Activated T-cell treated with anti-CD3 and anti-CD28 coated beads, Interleukin-2, amount 50 U/mL, for 4 hours (primary cell): Measurements from ENCODE around the gene PLIN1. TPM values are rescaled to one million over a fixed set of nuclear protein-coding genes. Genes with fewer than 3 reads are reported as not detected.

Source experiments
- ATAC-seq, 2 donors: fragments of 200-7000 bp; cut with Tn5 transposase; one replicate each; pipeline ENCODE4 v1.10.0; 2021
- DNase-seq: peaks from one replicate; pipeline ENCODE4 v3.0.0-alpha.2; 2020
- H3K27me3 Mint-ChIP-seq: one replicate; pipeline ENCODE4 v1.8.0; 2021; ENCODE audit warnings: low read depth, mixed read lengths
- H3K36me3 Mint-ChIP-seq: one replicate; pipeline ENCODE4 v1.8.0; 2022; ENCODE audit warnings: mixed read lengths; ENCODE audit not compliant: insufficient read depth
- H3K4me1 Mint-ChIP-seq: one replicate; pipeline ENCODE4 v1.8.0; 2021; ENCODE audit warnings: low read depth, mixed read lengths
- H3K4me3 Mint-ChIP-seq: one replicate; pipeline ENCODE4 v1.8.0; 2021; ENCODE audit warnings: mild to moderate bottlenecking, moderate library complexity, mixed read lengths
- H3K9me3 Mint-ChIP-seq: one replicate; pipeline ENCODE4 v1.8.0; 2021; ENCODE audit warnings: mixed read lengths
- total RNA-seq, 3 donors: library from RNA; stranded (reverse); gene quantifications; one replicate each; pipeline ENCODE4 v1.2.1, GENCODE V29; 2021

Gene PLIN1
- total RNA-seq, 3 donors from 2014 or later = 0.13 to 0.45 TPM; not detected in 1

DNA sequence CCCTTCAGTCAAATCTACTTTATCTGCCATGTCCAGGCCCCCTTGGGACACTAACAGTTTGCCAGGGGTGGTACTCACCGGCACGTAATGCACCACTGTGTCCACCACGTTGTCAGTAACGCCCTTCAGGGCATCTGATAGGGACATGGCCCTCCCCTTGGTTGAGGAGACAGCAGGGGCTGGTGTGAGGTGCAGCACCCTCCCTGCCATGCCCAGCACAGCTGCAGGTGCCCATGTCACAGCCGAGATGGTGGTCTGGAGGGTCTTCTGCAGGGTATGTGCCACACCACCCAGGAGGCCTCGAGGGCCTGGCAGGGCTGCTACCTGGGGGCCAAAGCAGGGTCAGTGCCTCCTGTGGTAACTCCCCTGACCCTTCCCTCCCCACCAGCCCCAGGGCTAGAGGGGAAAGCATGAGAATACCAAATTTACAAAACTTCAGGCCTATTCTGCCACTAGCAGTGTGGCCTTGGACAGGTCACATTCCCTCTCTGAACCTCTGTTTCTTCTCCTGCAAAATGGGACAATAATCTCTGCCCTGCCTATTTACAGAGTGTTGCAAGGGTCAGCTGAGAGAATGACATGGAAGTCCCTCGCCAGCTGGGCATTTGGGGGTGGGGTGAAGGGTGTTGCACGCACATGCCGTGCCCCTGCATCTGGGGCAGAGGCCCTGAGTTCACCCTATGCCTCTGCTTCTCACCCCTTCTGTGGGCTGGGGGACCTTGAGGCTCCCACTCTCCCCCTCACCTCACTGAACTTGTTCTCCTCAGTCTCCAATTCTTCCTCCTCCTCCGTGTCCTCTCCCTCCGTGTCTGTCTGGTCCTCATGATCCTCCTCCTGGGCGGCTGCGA is 12.1 kb downstream of the PLIN1 start:
- no peak for ATAC-seq
- no peak overlapping the region for H3K4me3 Mint-ChIP-seq

DNA sequence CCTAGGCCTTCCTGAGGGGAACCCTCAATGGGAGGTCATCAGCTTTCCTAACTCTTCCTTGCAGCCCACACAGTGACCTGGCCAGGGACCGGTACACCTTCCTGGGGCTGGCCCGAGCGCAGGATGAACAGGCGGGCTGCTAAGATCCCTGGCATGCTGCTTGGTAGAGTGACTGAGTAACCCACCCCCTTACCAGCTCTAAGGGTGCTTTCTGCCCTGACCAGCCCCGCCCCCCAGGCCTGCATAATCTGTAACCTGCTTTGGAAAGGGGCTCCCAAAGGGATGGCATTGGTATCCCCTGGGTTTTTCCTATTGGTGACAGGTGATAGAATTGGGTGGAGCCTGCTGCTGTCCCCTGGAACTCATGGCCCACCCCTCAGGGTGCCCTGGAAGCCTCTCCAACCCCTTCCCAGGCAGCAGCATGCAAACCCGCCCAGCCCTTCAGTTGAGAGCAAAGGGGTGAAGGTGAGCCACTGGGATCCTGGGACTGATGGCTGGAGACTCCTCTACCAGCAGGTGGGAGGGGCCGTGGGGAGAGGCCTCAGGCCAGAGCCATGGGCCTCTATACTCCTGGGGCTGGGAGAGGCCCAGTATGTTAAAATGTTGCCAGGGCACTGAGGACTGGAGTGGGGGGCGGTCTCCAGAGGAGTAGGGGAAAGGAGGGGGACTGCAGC is 12.8 kb downstream of the PLIN1 start:
- no peak for DNase-seq
- Mint-ChIP-seq H3K27me3 (peaks cover 24% of the 10 kb centered on the region), H3K4me3 (no peak overlapping the region), H3K9me3 (no peaks in the 10 kb centered on the region), H3K4me1 (peaks cover 3% of the 10 kb centered on the region), H3K36me3 (no peaks in the 10 kb centered on the region)
- ATAC-seq = no peak

More for the DNA sequence above, 12.1 kb downstream of the PLIN1 start:
- DNase-seq = no peak
- H3K27me3 Mint-ChIP-seq = peaks cover 24% of the 10 kb centered on the region
- no peaks in the 10 kb centered on the region for H3K36me3 Mint-ChIP-seq
- no peaks in the 10 kb centered on the region for H3K9me3 Mint-ChIP-seq
- peaks cover 3% of the 10 kb centered on the region for H3K4me1 Mint-ChIP-seq

DNA sequence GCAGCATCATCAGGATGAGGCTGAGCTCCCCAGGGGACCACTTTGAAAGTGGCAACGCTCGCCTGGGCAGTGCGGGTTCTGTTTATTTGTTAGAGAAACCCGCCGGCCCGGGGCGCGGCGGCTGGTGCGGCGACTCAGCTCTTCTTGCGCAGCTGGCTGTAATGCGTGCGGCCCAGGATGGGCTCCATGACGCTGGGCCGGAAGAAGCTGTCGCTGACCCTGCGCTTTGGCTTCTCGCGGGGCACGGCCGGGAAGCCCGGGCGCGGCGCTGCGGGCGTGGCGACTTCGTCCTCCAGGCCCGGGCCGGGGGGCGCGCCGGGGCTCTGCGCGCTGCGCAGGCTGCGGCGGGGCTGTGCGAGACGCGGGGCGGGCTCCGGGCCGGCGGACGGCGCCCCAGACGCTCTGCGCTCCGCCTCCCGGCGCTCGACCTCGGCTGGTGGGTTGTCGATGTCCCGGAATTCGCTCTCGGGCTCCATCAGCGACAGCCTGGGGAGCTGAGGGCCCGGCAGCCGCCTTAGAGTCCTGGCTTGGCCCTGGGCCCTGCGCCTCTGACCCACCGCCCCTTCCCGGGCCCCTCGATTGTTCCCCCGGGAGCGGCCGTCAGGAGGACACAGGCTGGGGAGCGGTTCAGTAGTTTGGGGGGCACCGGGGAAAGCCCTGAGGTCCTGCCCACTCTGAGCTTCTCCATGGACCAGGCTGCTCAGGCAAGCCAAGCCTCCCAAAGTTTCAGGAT is 13.6 kb downstream of the PLIN1 start:
- Mint-ChIP-seq H3K4me3 (no peak overlapping the region), H3K4me1 (peaks cover 3% of the 10 kb centered on the region), H3K36me3 (no peaks in the 10 kb centered on the region), H3K9me3 (no peaks in the 10 kb centered on the region), H3K27me3 (peaks cover 26% of the 10 kb centered on the region)
- DNase-seq = no peak
- peak; percentile 72 for ATAC-seq

DNA sequence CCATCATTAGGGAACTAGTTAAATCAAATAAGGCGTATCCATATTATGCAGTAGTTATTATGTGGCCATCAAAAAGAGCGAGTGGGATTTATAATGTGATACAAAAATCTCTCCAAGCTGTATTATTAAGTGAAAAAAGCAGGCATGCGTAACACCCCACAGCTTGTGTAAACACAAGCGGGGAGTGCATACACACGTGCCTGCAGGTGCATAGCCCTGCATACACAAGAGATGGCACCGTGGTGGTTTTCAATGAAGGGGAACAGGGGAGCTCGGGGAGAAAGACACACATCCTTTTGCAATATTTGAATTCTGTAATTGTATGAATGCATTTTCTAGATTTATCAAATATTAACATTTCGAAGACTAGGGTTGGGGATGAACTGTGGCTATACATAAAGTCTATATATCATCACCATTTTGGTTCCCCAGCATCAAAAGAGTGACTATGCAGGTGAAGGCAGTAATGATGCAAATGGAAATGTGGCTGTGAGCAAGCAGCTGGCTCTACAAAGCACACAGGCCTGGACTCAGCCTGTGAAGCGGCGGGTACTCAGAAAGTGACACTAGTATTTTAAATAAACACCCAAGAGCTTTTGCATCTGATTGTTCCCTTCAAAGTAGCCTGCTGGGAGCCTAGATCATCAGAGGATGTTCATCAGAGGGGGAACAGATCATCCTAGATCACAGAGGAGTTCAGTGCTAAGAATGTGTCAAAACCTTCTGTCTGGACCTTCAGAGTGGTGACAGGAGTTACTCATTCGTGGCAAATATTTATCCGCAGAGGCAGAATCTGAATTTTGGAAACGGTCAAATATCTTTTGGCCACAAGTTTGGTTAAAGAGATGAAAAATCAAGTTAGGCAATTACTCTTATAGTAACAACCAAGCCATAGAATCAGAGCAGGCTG is 14.5 kb downstream of the PLIN1 start:
- Mint-ChIP-seq H3K4me1 (peaks cover 3% of the 10 kb centered on the region), H3K9me3 (no peaks in the 10 kb centered on the region), H3K4me3 (no peak overlapping the region), H3K36me3 (no peaks in the 10 kb centered on the region), H3K27me3 (peaks cover 33% of the 10 kb centered on the region)
- DNase-seq (no peak), ATAC-seq (no peak)

DNA sequence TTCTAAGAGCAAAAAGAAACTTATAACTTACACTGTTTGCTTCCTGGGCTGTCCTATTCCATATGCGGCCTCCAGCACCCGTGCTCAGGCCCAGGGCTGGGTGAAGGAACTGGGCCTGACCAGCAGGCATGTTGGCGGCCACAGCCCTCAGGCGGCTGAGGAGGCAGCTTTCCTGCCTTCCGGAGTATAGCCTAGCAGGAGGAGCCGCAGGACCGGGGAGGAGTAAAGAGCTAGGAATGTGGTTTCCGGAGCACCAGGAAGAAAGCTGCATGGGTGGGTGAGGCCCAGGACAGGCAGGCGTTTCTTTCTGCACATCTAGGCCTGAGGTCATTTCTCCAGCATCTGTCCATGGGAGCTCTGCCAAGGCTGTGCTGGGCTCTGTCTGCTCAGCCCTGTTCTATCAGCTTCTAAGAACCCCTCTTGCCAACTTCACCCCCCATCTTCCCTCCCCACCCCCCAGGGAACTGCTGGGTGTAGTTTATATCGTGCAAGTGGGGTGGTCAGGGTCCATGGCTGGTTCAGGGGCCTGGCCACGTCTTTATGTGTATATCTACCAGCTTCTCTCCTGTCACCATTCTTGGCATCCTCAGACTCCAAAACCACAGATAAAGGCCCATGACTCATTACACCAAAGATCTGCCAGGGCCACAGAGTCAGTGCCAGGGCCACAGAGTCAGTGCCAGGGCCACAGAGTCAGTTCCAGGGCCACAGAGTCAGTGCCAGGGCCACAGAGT is 16.1 kb downstream of the PLIN1 start:
- Mint-ChIP-seq H3K27me3 (peaks cover 41% of the 10 kb centered on the region), H3K9me3 (no peaks in the 10 kb centered on the region), H3K4me3 (no peak overlapping the region), H3K4me1 (peaks cover 3% of the 10 kb centered on the region), H3K36me3 (no peaks in the 10 kb centered on the region)
- DNase-seq (no peak), ATAC-seq (no peak)

DNA sequence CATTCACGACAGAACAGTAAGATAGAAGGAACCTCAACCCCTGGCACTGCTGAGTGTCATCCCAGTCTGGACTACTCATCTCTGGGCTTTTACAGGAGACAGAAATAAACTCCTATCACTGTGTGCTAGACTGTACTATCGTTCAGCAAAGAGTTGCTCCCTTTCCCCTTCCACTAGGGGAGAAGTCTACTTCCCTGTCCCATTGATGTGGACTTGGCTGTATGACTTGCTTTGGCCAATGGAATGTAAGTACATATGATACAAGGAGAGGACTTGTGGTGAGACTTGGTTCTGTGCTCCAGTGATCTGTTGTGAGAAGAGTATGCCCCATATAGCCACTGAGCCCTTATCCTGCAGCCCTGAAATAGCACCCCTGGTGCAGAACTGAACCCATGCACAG is 18.6 kb downstream of the PLIN1 start:
- H3K4me1 Mint-ChIP-seq = peaks cover 7% of the 10 kb centered on the region
- DNase-seq (no peak), ATAC-seq (no peak)
- peaks cover 45% of the 10 kb centered on the region for H3K27me3 Mint-ChIP-seq
- no peak overlapping the region for H3K4me3 Mint-ChIP-seq
- H3K9me3 Mint-ChIP-seq = no peaks in the 10 kb centered on the region
- H3K36me3 Mint-ChIP-seq = no peaks in the 10 kb centered on the region

DNA sequence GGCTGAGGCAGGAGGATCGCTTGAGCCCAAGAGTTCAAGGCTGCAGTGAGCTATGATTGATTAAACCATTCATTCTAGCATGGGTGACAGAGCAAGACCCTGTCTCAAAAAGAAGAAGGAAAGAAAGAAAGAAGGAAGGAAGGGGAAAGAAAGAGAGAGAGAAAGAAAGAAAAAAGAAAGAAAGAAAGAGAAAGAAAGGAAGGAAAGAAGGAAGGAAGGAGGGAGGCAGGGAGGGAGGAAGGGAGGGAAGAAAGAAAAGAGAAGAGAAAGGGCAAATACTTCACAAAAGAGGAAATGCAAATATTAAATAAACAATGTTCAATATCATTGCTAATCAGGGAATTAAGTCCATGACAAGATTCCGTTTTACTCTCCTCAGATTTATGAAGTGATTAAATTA is 19.9 kb downstream of the PLIN1 start:
- H3K27me3 Mint-ChIP-seq = peaks cover 44% of the 10 kb centered on the region

DNA sequence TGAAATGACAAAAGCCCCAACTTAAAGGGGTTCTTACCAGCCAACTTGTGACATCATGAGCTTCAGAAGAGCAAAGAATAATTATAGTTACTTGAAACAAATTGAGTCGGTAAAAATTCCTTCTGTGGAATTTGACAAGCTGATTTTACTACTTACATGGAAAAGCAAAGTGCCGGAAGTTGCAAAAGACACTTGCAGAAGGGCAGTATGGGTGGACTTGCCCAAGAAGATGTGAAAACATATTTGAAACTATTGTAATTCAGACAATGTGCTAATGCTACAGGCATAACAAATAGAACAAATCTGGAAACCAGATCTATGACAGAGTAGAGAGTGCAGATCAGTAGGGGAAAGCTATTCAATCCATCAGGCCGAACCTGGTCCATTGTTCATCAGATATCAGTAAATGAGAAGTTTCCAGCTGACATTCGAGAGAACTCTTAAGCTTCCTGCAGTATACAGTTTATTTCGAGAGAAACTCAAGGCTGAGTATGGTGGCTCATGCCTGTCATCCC is 21.4 kb downstream of the PLIN1 start:
- Mint-ChIP-seq H3K9me3 (no peaks in the 10 kb centered on the region), H3K4me3 (no peak overlapping the region), H3K27me3 (peaks cover 52% of the 10 kb centered on the region), H3K36me3 (no peaks in the 10 kb centered on the region), H3K4me1 (peaks cover 11% of the 10 kb centered on the region)
- DNase-seq (no peak), ATAC-seq (no peak)

More for the DNA sequence above, 19.9 kb downstream of the PLIN1 start:
- Mint-ChIP-seq H3K4me1 (peaks cover 10% of the 10 kb centered on the region), H3K4me3 (no peak overlapping the region), H3K9me3 (no peaks in the 10 kb centered on the region), H3K36me3 (no peaks in the 10 kb centered on the region)
- DNase-seq = no peak
- no peak for ATAC-seq

DNA sequence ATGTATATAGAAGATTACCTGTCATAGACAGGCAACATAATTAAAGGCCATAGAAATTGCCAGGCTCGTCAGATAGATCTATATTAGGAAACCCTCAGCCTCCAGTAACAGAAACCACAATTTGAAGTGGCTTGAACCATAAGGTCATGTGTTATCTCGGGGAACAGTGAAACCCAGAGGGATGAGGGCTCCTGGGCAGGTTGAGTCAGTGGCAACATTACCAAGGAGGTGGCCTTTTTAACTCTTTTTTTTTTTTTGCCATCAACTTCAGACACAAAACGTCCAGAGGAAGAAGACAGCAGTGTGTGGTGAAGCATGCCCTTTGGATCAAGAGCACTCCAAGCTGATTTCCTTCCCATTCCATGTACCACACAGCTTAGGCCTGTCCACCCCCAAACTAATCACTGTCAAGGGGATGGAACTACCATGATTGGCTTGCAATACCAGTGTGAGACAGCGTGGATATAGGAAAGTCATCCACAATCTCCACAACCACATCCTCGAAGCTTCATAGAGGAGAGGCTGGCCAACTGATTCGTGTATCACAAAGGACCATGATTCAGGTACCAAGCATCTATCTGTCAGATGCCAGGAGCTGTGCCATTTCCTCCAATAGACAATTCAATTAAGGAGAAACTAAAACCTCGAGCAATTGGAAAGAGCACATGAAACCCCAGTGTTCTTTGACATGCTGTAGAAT is 22.9 kb downstream of the PLIN1 start:
- Mint-ChIP-seq H3K9me3 (no peaks in the 10 kb centered on the region), H3K4me3 (peak overlapping the region; percentile 66), H3K4me1 (peaks cover 11% of the 10 kb centered on the region), H3K36me3 (no peaks in the 10 kb centered on the region), H3K27me3 (peaks cover 57% of the 10 kb centered on the region)
- no peak for DNase-seq
- no peak for ATAC-seq

DNA sequence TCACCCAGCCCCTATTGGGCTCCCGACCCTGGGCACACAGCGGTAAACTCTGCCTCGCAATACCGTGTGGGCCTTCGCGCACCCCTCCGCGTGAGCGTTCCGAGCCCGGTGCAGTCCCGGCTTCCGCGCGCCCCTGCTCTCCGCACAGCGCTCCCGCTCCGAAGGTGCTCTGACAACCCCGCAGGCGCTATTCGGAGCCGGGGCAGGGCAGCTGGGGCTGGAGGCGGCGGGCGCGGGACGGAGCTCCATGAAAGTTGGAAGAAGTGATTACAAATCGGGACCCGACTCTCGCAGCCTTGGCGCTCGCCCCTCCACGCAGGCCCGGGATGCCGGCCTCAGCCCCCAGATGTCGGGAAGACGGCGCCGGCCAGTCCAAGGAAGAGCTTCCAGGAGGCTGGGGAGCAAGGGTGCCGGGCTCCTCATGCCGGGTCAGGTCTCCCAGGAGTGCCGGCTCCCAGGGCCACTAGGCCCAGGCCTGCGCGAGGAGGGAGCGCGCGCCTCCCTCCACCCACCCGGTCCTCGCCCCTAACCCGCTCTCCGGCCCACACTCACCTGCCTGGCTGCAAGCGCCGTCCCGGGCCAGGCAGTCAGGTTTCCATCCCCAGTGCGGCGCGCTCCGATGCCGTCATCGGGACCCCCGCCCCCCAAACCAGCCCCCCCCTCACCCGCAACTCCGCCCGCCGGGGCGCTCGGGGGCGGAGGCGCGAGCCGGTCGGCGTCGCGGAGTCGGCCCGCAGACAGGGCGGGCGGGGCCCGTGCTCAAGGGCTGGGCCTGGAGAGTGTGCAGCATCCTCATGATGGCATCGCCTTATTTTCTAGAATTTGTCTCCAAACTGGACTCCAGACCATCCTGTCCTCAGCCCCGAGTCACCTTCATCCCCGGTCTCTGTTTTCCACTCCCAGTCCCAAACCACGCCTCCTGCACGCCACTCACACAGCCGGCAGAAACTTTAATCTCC is 24.0 kb downstream of the PLIN1 start, which contains the start of gene KIF7:
TSS of gene KIF7 (minus strand) at position 621 of the 959 bp plus-strand sequence. CDS start 2,537 bp downstream, outside the sequence.
- Mint-ChIP-seq H3K9me3 (no peaks in the 10 kb centered on the region), H3K36me3 (no peaks in the 10 kb centered on the region), H3K4me1 (peaks cover 11% of the 10 kb centered on the region), H3K27me3 (peaks cover 53% of the 10 kb centered on the region), H3K4me3 (peak within 1 kb of the TSS; percentile 66)
- DNase-seq (no peak), ATAC-seq (peak; percentile 75)

DNA sequence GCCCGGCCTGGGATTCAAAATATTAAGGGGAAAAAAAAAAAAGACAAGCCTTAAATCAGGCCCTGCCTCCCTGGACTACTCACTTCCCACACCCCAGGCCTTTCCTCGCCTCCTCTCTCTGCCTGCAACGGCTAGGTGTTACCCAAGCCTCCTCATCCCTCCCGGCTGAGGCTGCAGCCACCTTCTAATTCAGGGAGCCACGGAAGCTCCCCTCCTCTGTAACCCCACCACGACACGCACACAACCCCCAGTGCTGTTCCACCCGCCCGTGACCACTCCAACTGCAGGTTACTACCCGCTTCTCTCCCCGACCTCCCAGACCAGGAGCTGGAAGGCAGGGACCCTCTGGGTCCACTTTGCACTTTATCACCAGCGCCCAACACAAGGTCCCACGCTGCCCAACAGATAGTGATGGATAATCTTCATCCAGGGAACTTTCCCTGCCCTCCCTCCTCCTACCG is 24.8 kb downstream of the PLIN1 start:
- H3K27me3 Mint-ChIP-seq = peaks cover 46% of the 10 kb centered on the region
- DNase-seq = no peak
- ATAC-seq = no peak

More for the DNA sequence above, 24.8 kb downstream of the PLIN1 start:
- no peaks in the 10 kb centered on the region for H3K9me3 Mint-ChIP-seq
- no peaks in the 10 kb centered on the region for H3K36me3 Mint-ChIP-seq
- H3K4me1 Mint-ChIP-seq = peaks cover 11% of the 10 kb centered on the region
- H3K4me3 Mint-ChIP-seq = peak overlapping the region; percentile 57
